Brain microvascular endothelial cell (primary cell): Measurements from ENCODE around the gene STT3B.

Experiments used
- DNase-seq: peaks from one replicate; pipeline ENCODE4 v3.0.0-alpha.2; 2020
- H3K27ac ChIP-seq: fragments of 250-450 bp; sonication (Bioruptor Pico); 2 replicates; pipeline ENCODE4 v1.5.1; 2020; ENCODE audit warnings: mild to moderate bottlenecking, moderate library complexity
- H3K27me3 ChIP-seq: fragments of 250-450 bp; sonication (Bioruptor Pico); replicated peaks from 2 replicates; pipeline ENCODE4 v1.5.1; 2020; ENCODE audit warnings: mild to moderate bottlenecking
- H3K36me3 ChIP-seq: fragments of 250-450 bp; sonication (Bioruptor Pico); replicated peaks from 2 replicates; pipeline ENCODE4 v1.5.1; 2020; ENCODE audit warnings: mild to moderate bottlenecking
- H3K4me3 ChIP-seq: 2 replicates; pipeline ENCODE4 v1.5.1; 2011; ENCODE audit warnings: low read depth, mild to moderate bottlenecking, control low read depth, low read length, moderate library complexity
- CTCF ChIP-seq: IDR thresholded peaks from 2 replicates; pipeline ENCODE4 v1.5.1; 2011; ENCODE audit warnings: low read depth, mild to moderate bottlenecking, moderate library complexity, low read length, control low read depth, inconsistent platforms; ENCODE audit errors: missing control alignments
- in situ Hi-C: cut with HindIII; loops from 2 replicates; pipeline ENCODE4 v1.10.0; 2017; ENCODE audit warnings: low sequenced_read_pairs, low pct_ligation_motif_present

STT3B gene

DNA sequence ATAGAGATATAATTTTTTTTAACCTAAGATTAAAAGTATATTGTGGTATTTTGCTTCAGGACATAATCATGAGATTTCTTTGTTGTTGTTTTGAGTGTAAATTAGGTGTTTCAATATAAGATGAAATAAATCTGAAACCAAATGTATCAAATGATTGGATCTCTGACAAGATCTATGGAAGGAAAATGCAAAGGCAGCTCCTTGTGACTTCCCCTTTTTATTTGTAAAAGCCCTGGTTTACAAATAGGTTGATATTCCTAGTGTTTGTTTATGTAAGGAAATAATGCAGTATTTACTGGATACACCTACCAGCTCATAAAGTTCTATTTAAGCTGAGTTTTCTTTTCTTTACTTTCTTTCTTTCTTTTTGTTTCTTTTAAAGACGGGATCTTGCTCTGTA is 35.9 kb downstream of the STT3B start:
- Histone ChIP-seq H3K27me3 (no peaks in the 10 kb centered on the region), H3K4me3 (no peak overlapping the region), H3K27ac (no peak overlapping the region), H3K36me3 (no peaks in the 10 kb centered on the region)
- in situ Hi-C loops = no loop called here
- no peak for DNase-seq
- TF ChIP-seq CTCF = no peak

GRCh38 chr3:31571325-31571724 is 38.6 kb downstream of the STT3B start:
- DNase-seq = no peak
- no peak overlapping the region for H3K27ac ChIP-seq
- TF ChIP-seq CTCF = no peak
- no peaks in the 10 kb centered on the region for H3K36me3 ChIP-seq
- H3K27me3 ChIP-seq = no peaks in the 10 kb centered on the region
- in situ Hi-C loops = no loop called here
- H3K4me3 ChIP-seq = no peak overlapping the region

DNA sequence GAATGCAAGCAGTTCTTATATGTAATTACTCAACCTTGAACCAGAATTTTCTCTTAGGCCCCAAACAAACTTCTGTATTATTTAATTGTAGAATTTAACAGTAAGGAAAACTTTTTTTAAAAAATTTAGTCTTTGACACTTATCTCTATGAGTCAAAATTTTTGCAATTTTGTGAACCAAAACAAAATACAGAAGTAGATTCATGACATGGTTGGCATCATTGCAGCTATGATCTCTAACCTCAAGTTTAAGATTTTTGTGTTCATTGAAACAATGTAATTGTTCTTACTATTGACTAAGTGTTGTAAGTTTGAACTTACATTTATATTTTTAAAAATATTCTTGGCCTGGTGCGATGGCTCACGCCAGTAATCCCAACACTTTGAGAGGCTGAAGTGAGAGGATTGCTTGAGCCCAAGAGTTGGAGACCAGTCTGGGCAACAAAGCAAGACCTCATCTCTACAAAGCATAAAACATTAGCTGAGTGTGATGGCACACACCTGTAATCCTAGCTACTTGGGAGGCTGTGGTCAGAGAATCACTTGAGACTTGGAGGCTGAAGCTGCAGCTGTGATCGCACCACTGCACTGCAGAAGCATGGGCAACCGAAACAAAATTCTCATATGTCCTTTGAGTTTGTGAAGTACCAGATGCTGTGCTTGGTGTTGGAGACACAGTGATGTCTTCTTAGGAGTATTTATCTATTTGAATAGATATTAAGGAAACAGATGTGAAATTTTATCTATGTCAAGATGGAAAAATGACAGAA is 39.7 kb downstream of the STT3B start:
- Histone ChIP-seq H3K27me3 (no peaks in the 10 kb centered on the region), H3K36me3 (no peaks in the 10 kb centered on the region), H3K4me3 (no peak overlapping the region), H3K27ac (no peak overlapping the region)
- DNase-seq = no peak
- in situ Hi-C loops = no loop called here
- TF ChIP-seq CTCF = no peak

DNA sequence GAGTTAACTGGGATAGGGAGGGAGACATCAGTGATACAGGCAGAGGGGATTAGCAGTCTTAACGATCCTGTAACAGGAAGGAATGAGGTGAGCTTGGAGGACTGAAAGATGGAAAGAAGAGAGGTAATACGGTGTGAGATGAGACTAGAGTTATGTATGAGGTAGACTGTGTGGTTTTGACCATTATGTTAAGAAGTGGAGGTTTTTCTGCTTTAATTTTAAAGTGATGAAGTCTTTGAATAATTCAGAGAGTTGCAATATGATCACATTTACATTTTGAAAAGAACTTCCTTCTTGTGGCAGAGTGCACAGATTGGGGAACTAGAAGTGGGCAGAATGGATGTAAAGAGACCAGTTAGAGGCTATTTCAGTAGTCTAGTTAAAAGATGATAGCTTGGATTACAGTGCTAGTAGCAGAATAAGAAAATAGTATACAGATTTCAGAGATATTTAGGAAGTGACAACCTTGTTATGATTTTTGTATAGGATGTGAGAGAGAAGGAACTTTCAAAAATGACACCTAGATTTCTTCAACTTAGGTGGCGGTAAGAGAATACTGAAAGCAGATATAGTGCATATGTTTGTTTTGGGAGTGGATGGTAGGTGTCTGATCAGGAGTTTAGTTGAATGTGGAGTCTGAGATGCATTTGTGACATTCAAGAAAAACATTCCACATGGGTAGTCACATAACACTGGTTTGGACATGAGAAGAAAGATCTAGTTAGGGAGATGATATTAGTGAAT is 40.5 kb downstream of the STT3B start:
- Histone ChIP-seq H3K27ac (no peak overlapping the region), H3K4me3 (no peak overlapping the region), H3K36me3 (no peaks in the 10 kb centered on the region), H3K27me3 (no peaks in the 10 kb centered on the region)
- in situ Hi-C loops = no loop called here
- no peak for TF ChIP-seq CTCF
- DNase-seq = no peak

GRCh38 chr3:31575448-31575847 is 42.7 kb downstream of the STT3B start:
- DNase-seq = no peak
- no peak overlapping the region for H3K27ac ChIP-seq
- H3K36me3 ChIP-seq = peaks cover 5% of the 10 kb centered on the region
- in situ Hi-C loops = no loop called here
- no peak overlapping the region for H3K4me3 ChIP-seq
- no peak for TF ChIP-seq CTCF
- H3K27me3 ChIP-seq = no peaks in the 10 kb centered on the region

- TF ChIP-seq CTCF = no peak
- no peak overlapping the region for H3K4me3 ChIP-seq
- in situ Hi-C loops = no loop called here
- no peak overlapping the region for H3K27ac ChIP-seq
- no peak for DNase-seq
- H3K27me3 ChIP-seq = no peaks in the 10 kb centered on the region
- peaks cover 5% of the 10 kb centered on the region for H3K36me3 ChIP-seq
Measured at GRCh38 chr3:31576521-31576920, 43.8 kb downstream of the STT3B start.
